DMS 273 (cell line): ENCODE data around the gene SSR4.
A peak's percentile ranks its signal among the peaks of the same experiment; 100 is the strongest.

ENCODE experiments used
- DNase-seq: peaks from one replicate; lab custom pipeline; 2025; ENCODE audit not compliant: unreplicated experiment; lab: John Stamatoyannopoulos, UW

SSR4 gene

GRCh38 chrX:153769158-153769864 is 25.2 kb upstream of the SSR4 start:
- no peak for DNase-seq

- DNase-seq, result no peak
These were observed 24.4 kb upstream of the SSR4 start for GRCh38 chrX:153769865-153770600.

- DNase-seq, result no peak
These were observed 23.7 kb upstream of the SSR4 start for GRCh38 chrX:153770601-153771414.

- DNase-seq, result no peak
These were observed 22.8 kb upstream of the SSR4 start for GRCh38 chrX:153771415-153772315.

GRCh38 chrX:153772316-153773217 is 21.9 kb upstream of the SSR4 start:
- DNase-seq, result no peak

GRCh38 chrX:153773218-153773611 is 21.3 kb upstream of the SSR4 start:
- DNase-seq, result no peak

GRCh38 chrX:153773741-153774575 is 20.5 kb upstream of the SSR4 start:
- no peak for DNase-seq

GRCh38 chrX:153774576-153775292 is 19.7 kb upstream of the SSR4 start:
- no peak for DNase-seq

- DNase-seq, result no peak
These were observed 19.0 kb upstream of the SSR4 start for GRCh38 chrX:153775293-153776119.

- no peak for DNase-seq
These were observed 18.3 kb upstream of the SSR4 start for GRCh38 chrX:153776120-153776599.

GRCh38 chrX:153776611-153777045 is 17.8 kb upstream of the SSR4 start:
- no peak for DNase-seq

GRCh38 chrX:153777261-153778090 is 17.0 kb upstream of the SSR4 start:
- no peak for DNase-seq

GRCh38 chrX:153778181-153778580 is 16.3 kb upstream of the SSR4 start:
- peak; percentile 57 for DNase-seq

GRCh38 chrX:153778684-153779101 is 15.8 kb upstream of the SSR4 start:
- peak; percentile 79 for DNase-seq

GRCh38 chrX:153779891-153780677 is 14.4 kb upstream of the SSR4 start:
- no peak for DNase-seq
